Kidney (tissue), 14 donors: ENCODE measurements around the gene PPP1R9B. TPM values are rescaled to one million over a fixed set of nuclear protein-coding genes. Genes with fewer than 3 reads are reported as not detected.

Experiments used
- DNase-seq, 5 donors: peaks; one replicate each; pipeline ENCODE4 v3.0.0-alpha.2; 2013 to 2020
- FAIRE-seq: peaks from 2 replicates; lab custom pipeline; 2012; peaks lifted over from hg19 to GRCh38; lab: Jason Lieb, UNC
- H3K27ac ChIP-seq, 2 donors: one replicate each; pipeline ENCODE4 v1.7.0; 2013; ENCODE audit warnings: low read depth in 2 of 2, low read length in 2 of 2, inconsistent platforms in 1 of 2
- H3K27me3 ChIP-seq: one replicate; pipeline ENCODE4 v1.7.1; 2013; ENCODE audit warnings: low read length, inconsistent platforms; ENCODE audit not compliant: control insufficient read depth, insufficient read depth
- H3K36me3 ChIP-seq, 3 donors: one replicate each; pipeline versions ENCODE4 v1.7.0 to v1.7.1; 2013; ENCODE audit warnings: low read length in 3 of 3, control low read depth in 1 of 3, inconsistent platforms in 1 of 3; ENCODE audit not compliant: insufficient read depth in 3 of 3, control insufficient read depth in 2 of 3
- H3K4me1 ChIP-seq, 3 donors: one replicate each; pipeline versions ENCODE4 v1.7.0 to v1.7.1; 2013; ENCODE audit warnings: low read length in 3 of 3, inconsistent platforms in 1 of 3, low read depth in 1 of 3; ENCODE audit not compliant: control insufficient read depth in 2 of 3, insufficient read depth in 2 of 3
- H3K4me3 ChIP-seq, 3 donors: one replicate each; pipeline versions ENCODE4 v1.7.0 to v1.8.1; 2013; ENCODE audit warnings: low read length in 3 of 3, control low read depth in 1 of 3, inconsistent platforms in 1 of 3
- H3K9ac ChIP-seq, 3 donors: one replicate each; pipeline versions ENCODE4 v1.7.0 to v1.7.1; 2013; ENCODE audit warnings: low read length in 3 of 3, control low read depth in 1 of 3, inconsistent platforms in 1 of 3
- H3K9me3 ChIP-seq, 3 donors: one replicate each; pipeline versions ENCODE4 v1.7.0 to v1.7.1; 2013; ENCODE audit warnings: low read length in 3 of 3, control low read depth in 1 of 3, inconsistent platforms in 1 of 3; ENCODE audit not compliant: control insufficient read depth in 2 of 3, insufficient read depth in 1 of 3
- intact Hi-C: fragments of 100-400 bp; cut with DNase I; formaldehyde crosslinking; loops from one replicate; pipeline ENCODE4 v1.11.1; 2022
- polyA plus RNA-seq: library from polyadenylated mRNA; stranded (reverse); fragments of 350-450 nt; fragmentation: Illumina TruSeq; extraction: RNeasy Lipid Tissue Mini Kit (QIAGEN cat#74804); gene quantifications from one replicate; pipeline ENCODE4 v1.2.3, GENCODE V29; 2014; ENCODE audit warnings: low read depth, low replicate concordance; ENCODE audit not compliant: insufficient read depth
- total RNA-seq: library from RNA; stranded (reverse); fragmentation: NEBNext Ultra II Directional; extraction: Animal tissue kit (Norgen Biotek cat#: 25700); gene quantifications from one replicate; pipeline ENCODE4 v1.2.1, GENCODE V29; 2021
- TF ChIP-seq, protein P1 (sequence below): IDR thresholded peaks from 3 replicates; pipeline ENCODE4 v1.5.1; 2012; ENCODE audit warnings: mild to moderate bottlenecking, moderate library complexity, borderline replicate concordance; ENCODE audit not compliant: insufficient read depth; ENCODE audit errors: extremely low read depth
- donor health status: control.
- donor health status: control.
- donor health status: control.
- donor health status: control.
- donor health status: control.
- donor health status: DM: yes; HTN: yes; CAD: no.
- donor health status: Normal renal cell carcinoma (clear cell type).

PPP1R9B gene
- total and polyA plus RNA-seq, 2 donors from 2014 or later: 17.1 to 64.4 TPM

GRCh38 chr17:50093246-50093645 is 57.2 kb downstream of the PPP1R9B start:
- H3K9ac ChIP-seq: no peak overlapping the region
- DNase-seq (no peak), FAIRE-seq (no peak)
- peaks cover 3 to 22% (median 4%) of the 10 kb centered on the region in 3 donors for H3K36me3 ChIP-seq
- no peak overlapping the region for H3K4me3 ChIP-seq
- intact Hi-C loops: loop anchor here (10.0 kb wide), 1 partner anchor 202 kb away; no protein-coding TSS in a partner anchor
- H3K27ac ChIP-seq: no peak overlapping the region
- H3K4me1 ChIP-seq: peaks cover 0 to 24% (median 18%) of the 10 kb centered on the region in 3 donors
- H3K9me3 ChIP-seq: no peaks in the 10 kb centered on the region
- TF ChIP-seq, protein P1, sequence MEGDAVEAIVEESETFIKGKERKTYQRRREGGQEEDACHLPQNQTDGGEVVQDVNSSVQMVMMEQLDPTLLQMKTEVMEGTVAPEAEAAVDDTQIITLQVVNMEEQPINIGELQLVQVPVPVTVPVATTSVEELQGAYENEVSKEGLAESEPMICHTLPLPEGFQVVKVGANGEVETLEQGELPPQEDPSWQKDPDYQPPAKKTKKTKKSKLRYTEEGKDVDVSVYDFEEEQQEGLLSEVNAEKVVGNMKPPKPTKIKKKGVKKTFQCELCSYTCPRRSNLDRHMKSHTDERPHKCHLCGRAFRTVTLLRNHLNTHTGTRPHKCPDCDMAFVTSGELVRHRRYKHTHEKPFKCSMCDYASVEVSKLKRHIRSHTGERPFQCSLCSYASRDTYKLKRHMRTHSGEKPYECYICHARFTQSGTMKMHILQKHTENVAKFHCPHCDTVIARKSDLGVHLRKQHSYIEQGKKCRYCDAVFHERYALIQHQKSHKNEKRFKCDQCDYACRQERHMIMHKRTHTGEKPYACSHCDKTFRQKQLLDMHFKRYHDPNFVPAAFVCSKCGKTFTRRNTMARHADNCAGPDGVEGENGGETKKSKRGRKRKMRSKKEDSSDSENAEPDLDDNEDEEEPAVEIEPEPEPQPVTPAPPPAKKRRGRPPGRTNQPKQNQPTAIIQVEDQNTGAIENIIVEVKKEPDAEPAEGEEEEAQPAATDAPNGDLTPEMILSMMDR: no peak
- H3K27me3 ChIP-seq: no peaks in the 10 kb centered on the region

- Histone ChIP-seq H3K4me3 (no peak overlapping the region), H3K9me3 (no peaks in the 10 kb centered on the region), H3K27me3 (no peaks in the 10 kb centered on the region), H3K27ac (no peak overlapping the region), H3K9ac (no peak overlapping the region), H3K4me1 (peaks cover 0 to 14% (median 8%) of the 10 kb centered on the region in 3 donors), H3K36me3 (peaks cover 0 to 12% (median 3%) of the 10 kb centered on the region in 3 donors)
- intact Hi-C loops: loop anchor here (10.0 kb wide), 1 partner anchor 203 kb away; no protein-coding TSS in a partner anchor
- DNase-seq: no peak
- FAIRE-seq: no peak
- TF ChIP-seq, protein P1: no peak
These were observed 58.6 kb downstream of the PPP1R9B start for GRCh38 chr17:50091918-50092285.

DNA sequence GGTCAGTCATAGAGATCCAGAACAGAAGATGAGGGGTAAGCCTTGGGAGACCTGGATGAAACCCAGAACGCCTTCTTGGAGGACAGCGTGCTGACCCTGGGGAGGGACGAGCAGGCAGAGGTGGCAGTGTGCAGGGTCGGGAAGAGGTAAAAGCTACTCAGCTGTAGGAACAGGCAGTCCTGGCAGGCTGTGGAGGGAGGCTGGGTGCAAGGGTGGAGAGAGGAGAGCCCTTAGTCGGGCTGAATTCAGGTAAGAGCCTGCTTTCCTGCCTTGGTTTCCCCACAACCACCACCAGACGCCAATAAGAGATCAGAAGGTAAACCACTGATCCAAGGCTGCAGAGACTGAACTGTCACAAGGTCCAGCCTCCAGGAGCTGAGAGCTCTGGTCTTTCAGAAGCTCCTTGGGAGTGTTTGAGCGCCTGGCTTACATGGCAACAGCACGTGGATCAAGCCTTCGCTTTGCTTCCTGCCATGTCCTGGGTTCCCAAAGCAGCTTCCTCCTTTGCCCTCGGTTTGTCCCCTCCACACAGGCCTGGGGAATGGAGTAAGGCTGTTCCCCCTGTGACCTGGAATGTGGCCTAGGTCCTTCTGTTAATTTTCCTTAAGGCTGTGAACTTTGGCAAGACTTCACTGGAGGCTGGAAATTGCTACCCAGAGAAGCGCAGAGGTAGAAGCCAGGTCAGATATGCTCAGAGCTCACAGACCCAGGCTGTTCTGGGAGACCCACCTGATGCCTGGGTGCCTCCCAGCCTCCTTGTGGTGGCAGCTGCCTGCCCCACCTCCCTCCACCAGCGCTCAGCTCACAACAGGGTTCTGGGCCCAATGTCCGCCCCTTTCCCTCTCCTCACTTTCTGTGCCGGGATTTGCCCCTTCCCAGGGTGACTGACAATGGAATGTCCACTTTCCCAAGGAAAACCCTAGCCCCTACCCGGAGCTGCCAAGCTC is 59.2 kb downstream of the PPP1R9B start:
- no peaks in the 10 kb centered on the region for H3K9me3 ChIP-seq
- peaks cover 0 to 12% (median 3%) of the 10 kb centered on the region in 3 donors for H3K36me3 ChIP-seq
- intact Hi-C loops: loop anchor here (10.0 kb wide), 1 partner anchor 204 kb away; no protein-coding TSS in a partner anchor
- H3K4me1 ChIP-seq: peaks cover 0 to 9% (median 2%) of the 10 kb centered on the region in 3 donors
- no peak for DNase-seq
- no peak overlapping the region for H3K9ac ChIP-seq
- TF ChIP-seq, protein P1: no peak
- no peaks in the 10 kb centered on the region for H3K27me3 ChIP-seq
- H3K27ac ChIP-seq: no peak overlapping the region
- H3K4me3 ChIP-seq: no peak overlapping the region
- no peak for FAIRE-seq
